ENCODE results near the gene TKT. TPM values are rescaled to one million over a fixed set of nuclear protein-coding genes. Genes with fewer than 3 reads are reported as not detected.

TKT gene
- total and polyA plus RNA-seq, 4 donors = 18.1 to 202 (median 129) TPM

DNA sequence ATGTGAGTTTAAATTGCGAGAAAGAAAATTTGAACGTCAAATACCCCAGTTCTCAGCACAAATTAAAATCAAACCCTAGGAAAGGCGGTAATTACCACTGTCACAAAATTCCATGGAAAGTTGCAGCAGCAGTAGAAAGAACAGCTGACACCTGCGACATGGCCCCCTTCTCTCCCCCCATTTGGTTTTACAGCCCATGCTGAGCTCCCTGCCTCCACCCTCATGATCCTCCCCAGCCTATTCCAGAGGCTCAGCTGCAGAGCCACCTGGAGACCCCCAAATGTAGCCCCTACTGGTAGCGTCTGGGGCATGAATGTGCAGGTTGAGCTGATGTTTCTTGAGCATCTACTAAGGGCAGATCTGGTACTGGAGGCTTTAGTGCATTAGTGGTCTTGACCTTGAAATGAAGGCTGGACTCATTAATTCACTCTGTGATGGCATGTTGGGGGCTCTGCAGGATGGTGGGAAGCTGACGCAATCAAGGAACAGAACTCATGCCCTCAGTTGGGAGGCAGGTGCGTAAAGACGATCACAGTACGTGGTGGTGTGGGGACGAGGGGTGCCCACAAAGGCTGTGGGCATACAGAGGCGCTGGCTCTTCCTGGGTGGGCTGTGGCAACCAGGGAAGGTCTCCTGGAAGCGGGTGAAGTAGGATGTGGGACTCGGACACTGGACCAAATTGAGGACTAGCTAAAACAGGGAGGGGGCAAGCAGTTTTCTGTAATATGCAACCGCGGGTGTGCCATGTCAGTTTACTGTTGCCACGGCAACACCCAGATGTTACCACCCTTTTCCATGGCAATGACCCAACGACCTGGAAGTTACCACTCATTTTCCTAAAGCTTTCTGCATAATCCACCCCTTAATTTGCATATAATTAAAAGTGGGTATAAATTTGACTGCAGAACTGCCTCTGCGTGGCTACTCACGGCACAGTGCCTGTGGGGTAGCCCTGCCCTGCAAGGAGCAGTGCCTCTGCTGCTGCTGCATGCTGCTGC lies 55.0 kb downstream of the TKT start:
- no peak for TF ChIP-seq YY1 (IDR thresholded peaks at IDR 0.05)
- TF ChIP-seq TAF1 (conservative IDR thresholded peaks at IDR 0.05) = no peak
- no peak for TF ChIP-seq RAD21 (IDR thresholded peaks at IDR 0.05)
- no peak for TF ChIP-seq RXRA (IDR thresholded peaks at IDR 0.05)
- TF ChIP-seq HNF4G (IDR thresholded peaks at IDR 0.05) = no peak
- no peak for TF ChIP-seq JUND (IDR thresholded peaks at IDR 0.05)
- TF ChIP-seq FOXA2 (IDR thresholded peaks at IDR 0.05) = no peak
- no peak for TF ChIP-seq ATF3 (IDR thresholded peaks at IDR 0.05)
- TF ChIP-seq SP1 (IDR thresholded peaks at IDR 0.05) = no peak
- no peak for TF ChIP-seq CTCF (IDR thresholded peaks at IDR 0.05; ENCODE audit: low read depth, low read length, missing input control)
- TF ChIP-seq GABPA (IDR thresholded peaks at IDR 0.05 in 1 of 2, conservative IDR thresholded peaks at IDR 0.05 in 1 of 2) = no peak
- TF ChIP-seq EGR1 (IDR thresholded peaks at IDR 0.05; ENCODE audit: low read depth in 2 of 2) = no peak
- TF ChIP-seq HNF4A (conservative IDR thresholded peaks at IDR 0.05) = no peak
- TF ChIP-seq, protein P1, sequence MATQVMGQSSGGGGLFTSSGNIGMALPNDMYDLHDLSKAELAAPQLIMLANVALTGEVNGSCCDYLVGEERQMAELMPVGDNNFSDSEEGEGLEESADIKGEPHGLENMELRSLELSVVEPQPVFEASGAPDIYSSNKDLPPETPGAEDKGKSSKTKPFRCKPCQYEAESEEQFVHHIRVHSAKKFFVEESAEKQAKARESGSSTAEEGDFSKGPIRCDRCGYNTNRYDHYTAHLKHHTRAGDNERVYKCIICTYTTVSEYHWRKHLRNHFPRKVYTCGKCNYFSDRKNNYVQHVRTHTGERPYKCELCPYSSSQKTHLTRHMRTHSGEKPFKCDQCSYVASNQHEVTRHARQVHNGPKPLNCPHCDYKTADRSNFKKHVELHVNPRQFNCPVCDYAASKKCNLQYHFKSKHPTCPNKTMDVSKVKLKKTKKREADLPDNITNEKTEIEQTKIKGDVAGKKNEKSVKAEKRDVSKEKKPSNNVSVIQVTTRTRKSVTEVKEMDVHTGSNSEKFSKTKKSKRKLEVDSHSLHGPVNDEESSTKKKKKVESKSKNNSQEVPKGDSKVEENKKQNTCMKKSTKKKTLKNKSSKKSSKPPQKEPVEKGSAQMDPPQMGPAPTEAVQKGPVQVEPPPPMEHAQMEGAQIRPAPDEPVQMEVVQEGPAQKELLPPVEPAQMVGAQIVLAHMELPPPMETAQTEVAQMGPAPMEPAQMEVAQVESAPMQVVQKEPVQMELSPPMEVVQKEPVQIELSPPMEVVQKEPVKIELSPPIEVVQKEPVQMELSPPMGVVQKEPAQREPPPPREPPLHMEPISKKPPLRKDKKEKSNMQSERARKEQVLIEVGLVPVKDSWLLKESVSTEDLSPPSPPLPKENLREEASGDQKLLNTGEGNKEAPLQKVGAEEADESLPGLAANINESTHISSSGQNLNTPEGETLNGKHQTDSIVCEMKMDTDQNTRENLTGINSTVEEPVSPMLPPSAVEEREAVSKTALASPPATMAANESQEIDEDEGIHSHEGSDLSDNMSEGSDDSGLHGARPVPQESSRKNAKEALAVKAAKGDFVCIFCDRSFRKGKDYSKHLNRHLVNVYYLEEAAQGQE (IDR thresholded peaks at IDR 0.05) = no peak
- TF ChIP-seq, protein P2, sequence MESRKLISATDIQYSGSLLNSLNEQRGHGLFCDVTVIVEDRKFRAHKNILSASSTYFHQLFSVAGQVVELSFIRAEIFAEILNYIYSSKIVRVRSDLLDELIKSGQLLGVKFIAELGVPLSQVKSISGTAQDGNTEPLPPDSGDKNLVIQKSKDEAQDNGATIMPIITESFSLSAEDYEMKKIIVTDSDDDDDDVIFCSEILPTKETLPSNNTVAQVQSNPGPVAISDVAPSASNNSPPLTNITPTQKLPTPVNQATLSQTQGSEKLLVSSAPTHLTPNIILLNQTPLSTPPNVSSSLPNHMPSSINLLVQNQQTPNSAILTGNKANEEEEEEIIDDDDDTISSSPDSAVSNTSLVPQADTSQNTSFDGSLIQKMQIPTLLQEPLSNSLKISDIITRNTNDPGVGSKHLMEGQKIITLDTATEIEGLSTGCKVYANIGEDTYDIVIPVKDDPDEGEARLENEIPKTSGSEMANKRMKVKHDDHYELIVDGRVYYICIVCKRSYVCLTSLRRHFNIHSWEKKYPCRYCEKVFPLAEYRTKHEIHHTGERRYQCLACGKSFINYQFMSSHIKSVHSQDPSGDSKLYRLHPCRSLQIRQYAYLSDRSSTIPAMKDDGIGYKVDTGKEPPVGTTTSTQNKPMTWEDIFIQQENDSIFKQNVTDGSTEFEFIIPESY (IDR thresholded peaks at IDR 0.05) = no peak
- TF ChIP-seq, protein P3, sequence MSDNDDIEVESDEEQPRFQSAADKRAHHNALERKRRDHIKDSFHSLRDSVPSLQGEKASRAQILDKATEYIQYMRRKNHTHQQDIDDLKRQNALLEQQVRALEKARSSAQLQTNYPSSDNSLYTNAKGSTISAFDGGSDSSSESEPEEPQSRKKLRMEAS (IDR thresholded peaks at IDR 0.05) = no peak
- no peak for TF ChIP-seq FOXA1 (IDR thresholded peaks at IDR 0.05)
- TF ChIP-seq NR2F2 (IDR thresholded peaks at IDR 0.05) = no peak
- no peak for DNase-seq (ENCODE audit: low spot score)
- H3K4me1 ChIP-seq (ENCODE audit: control insufficient read depth in 4 of 4, insufficient read depth in 4 of 4, low read length in 3 of 4) = peaks cover 0 to under 1% (median under 1%) of the 10 kb centered on the region in 4 donors
- no peaks in the 10 kb centered on the region for H3K9me3 ChIP-seq (ENCODE audit: control insufficient read depth in 4 of 4, low read length in 3 of 4)
- H3K27ac ChIP-seq (ENCODE audit: low read depth in 1 of 2, low read length in 2 of 2) = no peak overlapping the region
- no peak overlapping the region for H3K9ac ChIP-seq (ENCODE audit: low read depth in 1 of 2, low read length in 2 of 2)
- no peaks in the 10 kb centered on the region for H3K36me3 ChIP-seq (ENCODE audit: control insufficient read depth in 4 of 4, insufficient read depth in 3 of 4, low read depth in 1 of 4, low read length in 3 of 4)
- no peaks in the 10 kb centered on the region for H3K27me3 ChIP-seq (ENCODE audit: control insufficient read depth in 4 of 4, insufficient read depth in 4 of 4, low read length in 3 of 4)
- 85% methylated on average over 19 of the region's 19 CpGs for WGBS
- no peak overlapping the region for H3K4me3 ChIP-seq (ENCODE audit: low read depth in 1 of 3, low read length in 3 of 3)

All from liver (tissue), 9 donors.